Hepatocyte (in vitro differentiated cells): ENCODE measurements around the gene CKLF.

Experiments
- CTCF ChIP-seq: fragments of 200-600 bp; sonication (generic); IDR thresholded peaks from 2 replicates; pipeline ENCODE4 v1.5.1; 2016; ENCODE audit warnings: antibody characterized with exemption, mild to moderate bottlenecking; ENCODE audit not compliant: poor library complexity
- EZH2 ChIP-seq: fragments of 200-600 bp; sonication (generic); IDR thresholded peaks from 2 replicates; pipeline ENCODE4 v1.6.1; 2016; ENCODE audit warnings: antibody characterized with exemption, mild to moderate bottlenecking, borderline replicate concordance
- EZH2phosphoT487 ChIP-seq: fragments of 200-600 bp; sonication (generic); IDR thresholded peaks from one replicate; pipeline ENCODE4 v1.6.1; 2018; ENCODE audit warnings: antibody characterized with exemption, mild to moderate bottlenecking, low read depth, moderate library complexity; ENCODE audit not compliant: unreplicated experiment, severe bottlenecking

GRCh38 chr16:66574531-66574930 is 22.2 kb downstream of the CKLF start:
- TF ChIP-seq CTCF (no peak), EZH2 (no peak), EZH2phosphoT487 (no peak)
